ENCODE data around the gene PPM1D. TPM values are rescaled to one million over a fixed set of nuclear protein-coding genes. Genes with fewer than 3 reads are reported as not detected.

The PPM1D gene
- polyA plus RNA-seq, 2 of the 4 experiments (the other 2 are of a cell fraction), result 10.5 to 13.5 TPM

GRCh38 chr17:60585887-60586286 is 14.1 kb upstream of the PPM1D start:
- Histone ChIP-seq H3K4me2 (no peak overlapping the region), H3K4me3 (no peak overlapping the region), H3K27ac (no peak overlapping the region), H3K4me1 (no peaks in the 10 kb centered on the region), H3K9me3 (no peaks in the 10 kb centered on the region)
- DNase-seq (ENCODE audit: low read depth in 1 of 2, low spot score in 1 of 2), result no peak
- WGBS (ENCODE audit: missing lambda C conversion rate), result 82% methylated on average over 2 of the region's 2 CpGs
- CTCF ChIA-PET, result interaction anchor here (0.8 to 3.2 kb wide), 11 partner anchors 8 to 415 kb away, joined by 3 to 14 read pairs (median 5); no protein-coding TSS in a partner anchor
- no peak for FAIRE-seq
- TF ChIP-seq ESRRA (IDR thresholded peaks at IDR 0.05; ENCODE audit: borderline replicate concordance, low read length), result no peak
- TF ChIP-seq RCOR1 (IDR thresholded peaks at IDR 0.05; ENCODE audit: low read depth, low read length), result no peak
- no peak for TF ChIP-seq MYC (IDR thresholded peaks at IDR 0.05; ENCODE audit: borderline replicate concordance, low read length)
- no peak for TF ChIP-seq HEYL (CRISPR knock-in tag; IDR thresholded peaks at IDR 0.05)
- no peak for TF ChIP-seq NFE2L2 (conservative IDR thresholded peaks at IDR 0.05; ENCODE audit: low read length)
- no peak for TF ChIP-seq HES2 (IDR thresholded peaks at IDR 0.05)
- TF ChIP-seq, protein P1, sequence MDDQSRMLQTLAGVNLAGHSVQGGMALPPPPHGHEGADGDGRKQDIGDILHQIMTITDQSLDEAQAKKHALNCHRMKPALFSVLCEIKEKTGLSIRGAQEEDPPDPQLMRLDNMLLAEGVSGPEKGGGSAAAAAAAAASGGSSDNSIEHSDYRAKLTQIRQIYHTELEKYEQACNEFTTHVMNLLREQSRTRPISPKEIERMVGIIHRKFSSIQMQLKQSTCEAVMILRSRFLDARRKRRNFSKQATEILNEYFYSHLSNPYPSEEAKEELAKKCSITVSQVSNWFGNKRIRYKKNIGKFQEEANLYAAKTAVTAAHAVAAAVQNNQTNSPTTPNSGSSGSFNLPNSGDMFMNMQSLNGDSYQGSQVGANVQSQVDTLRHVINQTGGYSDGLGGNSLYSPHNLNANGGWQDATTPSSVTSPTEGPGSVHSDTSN (IDR thresholded peaks at IDR 0.05), result no peak
- TF ChIP-seq, protein P2, sequence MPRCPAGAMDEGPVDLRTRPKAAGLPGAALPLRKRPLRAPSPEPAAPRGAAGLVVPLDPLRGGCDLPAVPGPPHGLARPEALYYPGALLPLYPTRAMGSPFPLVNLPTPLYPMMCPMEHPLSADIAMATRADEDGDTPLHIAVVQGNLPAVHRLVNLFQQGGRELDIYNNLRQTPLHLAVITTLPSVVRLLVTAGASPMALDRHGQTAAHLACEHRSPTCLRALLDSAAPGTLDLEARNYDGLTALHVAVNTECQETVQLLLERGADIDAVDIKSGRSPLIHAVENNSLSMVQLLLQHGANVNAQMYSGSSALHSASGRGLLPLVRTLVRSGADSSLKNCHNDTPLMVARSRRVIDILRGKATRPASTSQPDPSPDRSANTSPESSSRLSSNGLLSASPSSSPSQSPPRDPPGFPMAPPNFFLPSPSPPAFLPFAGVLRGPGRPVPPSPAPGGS (IDR thresholded peaks at IDR 0.05), result no peak
- TF ChIP-seq REST (IDR thresholded peaks at IDR 0.05), result no peak
- no peak for TF ChIP-seq RNF2 (IDR thresholded peaks at IDR 0.05; ENCODE audit: borderline replicate concordance, low read depth)
- TF ChIP-seq MAFK (IDR thresholded peaks at IDR 0.05; ENCODE audit: partially characterized antibody), result no peak
- TF ChIP-seq JUN (IDR thresholded peaks at IDR 0.05), result no peak
- TF ChIP-seq, protein P3, sequence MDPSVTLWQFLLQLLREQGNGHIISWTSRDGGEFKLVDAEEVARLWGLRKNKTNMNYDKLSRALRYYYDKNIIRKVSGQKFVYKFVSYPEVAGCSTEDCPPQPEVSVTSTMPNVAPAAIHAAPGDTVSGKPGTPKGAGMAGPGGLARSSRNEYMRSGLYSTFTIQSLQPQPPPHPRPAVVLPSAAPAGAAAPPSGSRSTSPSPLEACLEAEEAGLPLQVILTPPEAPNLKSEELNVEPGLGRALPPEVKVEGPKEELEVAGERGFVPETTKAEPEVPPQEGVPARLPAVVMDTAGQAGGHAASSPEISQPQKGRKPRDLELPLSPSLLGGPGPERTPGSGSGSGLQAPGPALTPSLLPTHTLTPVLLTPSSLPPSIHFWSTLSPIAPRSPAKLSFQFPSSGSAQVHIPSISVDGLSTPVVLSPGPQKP (IDR thresholded peaks at IDR 0.05; ENCODE audit: low read depth, low read length), result no peak
- TF ChIP-seq NR3C1 (IDR thresholded peaks at IDR 0.05), result no peak
- TF ChIP-seq CBX2 (IDR thresholded peaks at IDR 0.05; ENCODE audit: borderline replicate concordance, low read depth), result no peak
- ATAC-seq, result no peak
- POLR2A ChIA-PET, result interaction anchor here (0.5 to 0.6 kb wide), 2 partner anchors 9 to 147 kb away, joined by 3 to 7 read pairs; no protein-coding TSS in a partner anchor

- Histone ChIP-seq H3K27ac (no peak overlapping the region), H3K4me1 (no peaks in the 10 kb centered on the region), H3K4me2 (no peak overlapping the region), H3K4me3 (no peak overlapping the region), H3K9me3 (no peaks in the 10 kb centered on the region)
- CTCF ChIA-PET, result interaction anchor here (0.8 to 3.2 kb wide), 13 partner anchors 8 to 416 kb away, joined by 3 to 14 read pairs (median 5); no protein-coding TSS in a partner anchor
- peak; percentile 82 to 87; a peak in 5 of 6 replicates for ATAC-seq
- WGBS (ENCODE audit: missing lambda C conversion rate), result 24% methylated on average over 3 of the region's 3 CpGs
- POLR2A ChIA-PET, result interaction anchor here (0.5 kb wide), 1 partner anchor 9 kb away, joined by 3 read pairs; no protein-coding TSS in a partner anchor
- peak in 1 of 2 experiments; percentile 51 for DNase-seq (ENCODE audit: low read depth in 1 of 2, low spot score in 1 of 2)
- FAIRE-seq, result no peak
- TF ChIP-seq RAD21 (conservative IDR thresholded peaks at IDR 0.05 in 1 of 2, IDR thresholded peaks at IDR 0.05 in 1 of 2), result peak; percentile 48 to 58
- peak; percentile 87 for TF ChIP-seq REST (IDR thresholded peaks at IDR 0.05)
- no peak for TF ChIP-seq ZC3H11A (IDR thresholded peaks at IDR 0.05)
- TF ChIP-seq SMC3 (IDR thresholded peaks at IDR 0.05), result peak; percentile 62; the same call in 2 of the 3 replicates
- TF ChIP-seq CTCF (IDR thresholded peaks at IDR 0.05), result peak; percentile 55
- TF ChIP-seq EHMT2 (IDR thresholded peaks at IDR 0.05; ENCODE audit: low read depth), result peak; percentile 88; the same call in 1 of the 2 replicates
Measured at GRCh38 chr17:60586288-60586974, 13.6 kb upstream of the PPM1D start.

Measured in A549 (cell line).